H9 (cell line): Measurements from ENCODE around the gene MYH8. TPM values are rescaled to one million over a fixed set of nuclear protein-coding genes. Genes with fewer than 3 reads are reported as not detected.

Source experiments
- DNase-seq: peaks from one replicate; pipeline ENCODE4 v3.0.0-alpha.2; 2017
- H2AFZ ChIP-seq: one replicate; pipeline ENCODE4 v1.6.1; 2013; ENCODE audit warnings: mild to moderate bottlenecking, low read length, control low read depth, moderate library complexity
- H2AK5ac ChIP-seq: 2 replicates; pipeline ENCODE4 v1.6.1; 2013; ENCODE audit warnings: low read length, control low read depth, mixed read lengths; ENCODE audit not compliant: insufficient read length
- H2BK120ac ChIP-seq: one replicate; pipeline ENCODE4 v1.6.1; 2013; ENCODE audit warnings: low read depth, mild to moderate bottlenecking, low read length, control low read depth, inconsistent platforms; ENCODE audit not compliant: poor library complexity, severe bottlenecking
- H2BK12ac ChIP-seq: 2 replicates; pipeline ENCODE4 v1.6.1; 2013; ENCODE audit warnings: low read length, control low read depth, mixed read lengths, low read depth; ENCODE audit not compliant: insufficient read length
- H2BK15ac ChIP-seq: 2 replicates; pipeline ENCODE4 v1.6.1; 2013; ENCODE audit warnings: low read depth, low read length, control low read depth
- H2BK20ac ChIP-seq: one replicate; pipeline ENCODE4 v1.6.1; 2013; ENCODE audit warnings: low read depth, mild to moderate bottlenecking, low read length, control low read depth, inconsistent platforms; ENCODE audit not compliant: poor library complexity, severe bottlenecking
- H2BK5ac ChIP-seq: 2 replicates; pipeline ENCODE4 v1.6.1; 2013; ENCODE audit warnings: low read length, control low read depth, mixed read lengths; ENCODE audit not compliant: insufficient read length
- H3K14ac ChIP-seq: 2 replicates; pipeline ENCODE4 v1.6.1; 2013; ENCODE audit warnings: low read length, control low read depth; ENCODE audit not compliant: insufficient read depth
- H3K18ac ChIP-seq: 2 replicates; pipeline ENCODE4 v1.6.1; 2013; ENCODE audit warnings: low read depth, mild to moderate bottlenecking, mixed read lengths, low read length, control low read depth; ENCODE audit not compliant: insufficient read length
- H3K23ac ChIP-seq: 2 replicates; pipeline ENCODE4 v1.6.1; 2013; ENCODE audit warnings: low read length, control low read depth, mixed read lengths, low read depth; ENCODE audit not compliant: insufficient read length
- H3K23me2 ChIP-seq: 2 replicates; pipeline ENCODE4 v1.6.1; 2013; ENCODE audit warnings: low read depth, mild to moderate bottlenecking, mixed read lengths, low read length, control low read depth; ENCODE audit not compliant: insufficient read length, poor library complexity, severe bottlenecking
- H3K27ac ChIP-seq: 2 replicates; pipeline ENCODE4 v1.5.1; 2013; ENCODE audit warnings: low read length, control low read depth, mixed read lengths, low read depth; ENCODE audit not compliant: insufficient read length
- H3K27me3 ChIP-seq: 2 replicates; pipeline ENCODE4 v1.6.1; 2013; ENCODE audit warnings: low read length, control low read depth, inconsistent platforms; ENCODE audit not compliant: insufficient read depth
- H3K4ac ChIP-seq: 2 replicates; pipeline ENCODE4 v1.6.1; 2013; ENCODE audit warnings: low read depth, mild to moderate bottlenecking, control low read depth, inconsistent platforms, low read length, moderate library complexity
- H3K4me1 ChIP-seq: 2 replicates; pipeline ENCODE4 v1.6.1; 2013; ENCODE audit warnings: low read length, control low read depth, inconsistent platforms; ENCODE audit not compliant: insufficient read depth
- H3K4me2 ChIP-seq: 2 replicates; pipeline ENCODE4 v1.6.1; 2013; ENCODE audit warnings: low read length, control low read depth, mixed read lengths; ENCODE audit not compliant: insufficient read length, insufficient read depth
- H3K56ac ChIP-seq: 2 replicates; pipeline ENCODE4 v1.6.1; 2013; ENCODE audit warnings: low read depth, mild to moderate bottlenecking, mixed read lengths, low read length, control low read depth; ENCODE audit not compliant: insufficient read length
- H3K79me1 ChIP-seq: 2 replicates; pipeline ENCODE4 v1.6.1; 2013; ENCODE audit warnings: low read depth, mild to moderate bottlenecking, moderate library complexity, low read length, control low read depth, inconsistent platforms; ENCODE audit not compliant: insufficient read depth, poor library complexity, severe bottlenecking
- H3K79me2 ChIP-seq: 2 replicates; pipeline ENCODE4 v1.6.1; 2013; ENCODE audit warnings: low read length, control low read depth, inconsistent platforms; ENCODE audit not compliant: insufficient read depth
- H3K9ac ChIP-seq: 2 replicates; pipeline ENCODE4 v1.6.1; 2013; ENCODE audit warnings: low read length, control low read depth, mixed read lengths; ENCODE audit not compliant: insufficient read length; ENCODE audit errors: extremely low read depth
- H3K9me3 ChIP-seq: one replicate; pipeline ENCODE4 v1.6.1; 2013; ENCODE audit warnings: low read depth, low read length, inconsistent platforms; ENCODE audit not compliant: control insufficient read depth
- H3T11ph ChIP-seq: one replicate; pipeline ENCODE4 v1.6.1; 2013; ENCODE audit warnings: mild to moderate bottlenecking, low read length, control low read depth, inconsistent platforms
- H4K20me1 ChIP-seq: one replicate; pipeline ENCODE4 v1.6.1; 2013; ENCODE audit not compliant: control insufficient read depth, insufficient read length, insufficient read depth
- H4K5ac ChIP-seq: 2 replicates; pipeline ENCODE4 v1.6.1; 2013; ENCODE audit warnings: low read depth, mild to moderate bottlenecking, mixed read lengths, low read length, control low read depth; ENCODE audit not compliant: insufficient read length
- H4K8ac ChIP-seq: replicated peaks from 2 replicates; pipeline ENCODE4 v1.6.1; 2013; ENCODE audit warnings: low read length, control low read depth, mixed read lengths, low read depth; ENCODE audit not compliant: insufficient read length
- H4K91ac ChIP-seq: 2 replicates; pipeline ENCODE4 v1.6.1; 2013; ENCODE audit warnings: low read depth, mild to moderate bottlenecking, moderate library complexity, mixed read lengths, low read length, control low read depth; ENCODE audit not compliant: insufficient read length
- H3K27ac Mint-ChIP-seq, 3 experiments: 2 replicates in 2 of 3; 3 replicates in 1 of 3; pipeline ENCODE4 v1.8.0; 2020 to 2021; ENCODE audit warnings: mixed read lengths in 3 of 3, mild to moderate bottlenecking in 1 of 3, moderate library complexity in 1 of 3
- H3K27me3 Mint-ChIP-seq: 2 replicates; pipeline ENCODE4 v1.8.0; 2021; ENCODE audit warnings: low read depth, mild to moderate bottlenecking, moderate library complexity, mixed read lengths
- H3K36me3 Mint-ChIP-seq, 3 experiments: 2 replicates in 2 of 3; 3 replicates in 1 of 3; pipeline ENCODE4 v1.8.0; 2020 to 2021; ENCODE audit warnings: low read depth in 3 of 3, mixed read lengths in 3 of 3; ENCODE audit not compliant: insufficient read depth in 1 of 3
- H3K4me1 Mint-ChIP-seq, 2 experiments: 2 replicates each; pipeline ENCODE4 v1.8.0; 2020; ENCODE audit warnings: mixed read lengths in 2 of 2
- H3K4me3 Mint-ChIP-seq, 2 experiments: 2 replicates in 1 of 2; 3 replicates in 1 of 2; pipeline ENCODE4 v1.8.0; 2020 to 2021; ENCODE audit warnings: mild to moderate bottlenecking in 2 of 2, mixed read lengths in 2 of 2, moderate library complexity in 1 of 2
- H3K9me3 Mint-ChIP-seq, 2 experiments: 2 replicates in 1 of 2; 3 replicates in 1 of 2; pipeline ENCODE4 v1.8.0; 2020; ENCODE audit warnings: mild to moderate bottlenecking in 2 of 2, mixed read lengths in 2 of 2, moderate library complexity in 1 of 2
- CTCF ChIP-seq: fragments of 200-600 bp; sonication (generic); conservative IDR thresholded peaks from 3 replicates; pipeline ENCODE4 v1.8.0; 2021; ENCODE audit warnings: antibody characterized with exemption, mild to moderate bottlenecking
- whole genome bisulfite sequencing: extraction: QIAGEN DNeasy Blood & Tissue Kit; methylation state at CpG from one replicate; pipeline ENCODE4 v1.1.7; 2013; ENCODE audit warnings: missing lambda C conversion rate, low lambda C conversion rate, mixed read lengths; ENCODE audit not compliant: insufficient read length; ENCODE audit errors: extremely low coverage; 5-methylcytosine and 5-hydroxymethylcytosine counted together
- total RNA-seq: library from RNA; stranded (reverse); gene quantifications from 2 replicates; pipeline ENCODE4 v1.2.1, GENCODE V29; 2021

The MYH8 gene
- total RNA-seq, 1 experiment from 2014 or later = not detected

GRCh38 chr17:10385871-10386270 lies 35.9 kb downstream of the MYH8 start:
- Histone ChIP-seq H4K8ac (no peak overlapping the region), H3K18ac (no peak overlapping the region), H4K91ac (no peak overlapping the region), H2BK15ac (no peak overlapping the region), H3K14ac (no peak overlapping the region), H2AFZ (no peak overlapping the region), H2AK5ac (no peak overlapping the region), H4K5ac (no peak overlapping the region), H3K56ac (no peak overlapping the region), H3K23me2 (no peaks in the 10 kb centered on the region), H2BK12ac (no peak overlapping the region), H3K9ac (no peak overlapping the region), H3K4me2 (no peak overlapping the region), H3K79me1 (no peaks in the 10 kb centered on the region), H3K27ac (no peak overlapping the region), H2BK5ac (no peak overlapping the region), H3K4ac (no peak overlapping the region), H4K20me1 (no peaks in the 10 kb centered on the region), H3K4me1 (no peaks in the 10 kb centered on the region), H3T11ph (no peak overlapping the region), H2BK20ac (no peak overlapping the region), H3K9me3 (no peaks in the 10 kb centered on the region), H3K27me3 (no peaks in the 10 kb centered on the region), H3K79me2 (no peaks in the 10 kb centered on the region), H2BK120ac (no peak overlapping the region), H3K23ac (no peak overlapping the region)
- Mint-ChIP-seq H3K4me3 (no peak overlapping the region), H3K4me1 (peaks cover 6 to 11% of the 10 kb centered on the region in 2 experiments; a peak in 3 of 4 replicates), H3K27ac (no peak overlapping the region), H3K9me3 (peaks cover 0 to 5% of the 10 kb centered on the region in 2 experiments; a peak in 2 of 5 replicates), H3K36me3 (no peaks in the 10 kb centered on the region), H3K27me3 (no peaks in the 10 kb centered on the region)
- DNase-seq = no peak
- WGBS = no CpG with 5 or more reads among the region's 6 CpGs
- TF ChIP-seq CTCF = no peak
